HUES48 (cell line): ENCODE measurements around the gene CACNG5.

Experiments
- H3K27ac ChIP-seq: one replicate; pipeline ENCODE4 v1.7.0; 2013; ENCODE audit warnings: low read depth, low read length, inconsistent platforms
- H3K27me3 ChIP-seq: 2 replicates; pipeline ENCODE4 v1.6.1; 2013; ENCODE audit warnings: mild to moderate bottlenecking, low read length; ENCODE audit not compliant: control insufficient read depth, insufficient read depth
- H3K36me3 ChIP-seq: 2 replicates; pipeline ENCODE4 v1.6.1; 2013; ENCODE audit warnings: low read length; ENCODE audit not compliant: control insufficient read depth, insufficient read depth
- H3K4me1 ChIP-seq: 2 replicates; pipeline ENCODE4 v1.6.1; 2013; ENCODE audit warnings: mild to moderate bottlenecking, low read length; ENCODE audit not compliant: control insufficient read depth, insufficient read depth
- H3K4me3 ChIP-seq: 2 replicates; pipeline ENCODE4 v1.5.1; 2013; ENCODE audit warnings: mild to moderate bottlenecking, low read depth, low read length
- H3K9ac ChIP-seq: 2 replicates; pipeline ENCODE4 v1.6.1; 2013; ENCODE audit warnings: mild to moderate bottlenecking, low read depth, low read length, moderate library complexity
- H3K9me3 ChIP-seq: 2 replicates; pipeline ENCODE4 v1.6.1; 2013; ENCODE audit warnings: low read length; ENCODE audit not compliant: control insufficient read depth, insufficient read depth

The CACNG5 gene

DNA sequence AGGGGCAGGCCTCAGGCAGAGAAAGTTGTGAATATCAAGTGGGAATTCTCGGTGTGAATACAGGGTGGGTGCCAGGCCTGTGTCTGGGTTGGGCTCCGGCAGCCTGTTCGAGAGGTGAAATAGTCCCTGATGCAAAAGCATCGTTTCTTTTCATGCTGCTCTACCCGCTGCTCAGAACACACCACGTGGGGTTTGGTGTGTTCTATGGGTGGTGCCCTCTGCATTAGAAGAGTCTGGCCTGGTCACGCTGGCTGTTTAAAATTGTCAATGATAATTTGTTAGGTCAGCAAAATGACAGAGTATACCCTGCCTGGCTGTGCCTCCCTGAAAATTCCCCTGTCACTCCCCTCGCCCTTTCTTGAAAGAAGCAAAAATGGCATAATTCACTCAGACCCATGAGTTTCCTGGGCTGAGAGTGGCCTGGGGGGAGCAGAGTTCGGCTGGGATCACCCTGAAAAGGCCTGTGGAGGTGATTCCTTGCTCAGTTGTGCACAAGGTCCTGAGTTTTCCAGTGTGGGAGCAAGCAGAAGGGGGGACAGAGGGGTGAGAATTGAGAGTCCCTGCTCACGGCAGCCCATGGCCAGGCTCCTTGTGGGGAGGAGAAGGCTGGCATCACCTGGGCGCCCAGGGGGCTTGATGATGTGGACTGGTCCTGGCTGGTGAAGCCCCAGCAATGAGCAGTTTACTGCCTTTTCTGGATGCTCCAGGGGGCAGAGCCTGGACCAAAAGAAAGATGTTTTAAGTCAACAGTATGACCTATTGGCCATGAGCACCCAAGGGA is 3.2 kb downstream of the CACNG5 start:
- H3K4me1 ChIP-seq: no peaks in the 10 kb centered on the region
- H3K27me3 ChIP-seq: peaks cover 32% of the 10 kb centered on the region
- H3K27ac ChIP-seq: no peak overlapping the region
- H3K36me3 ChIP-seq: no peaks in the 10 kb centered on the region
- no peak overlapping the region for H3K4me3 ChIP-seq
- H3K9ac ChIP-seq: no peak overlapping the region
- no peaks in the 10 kb centered on the region for H3K9me3 ChIP-seq

DNA sequence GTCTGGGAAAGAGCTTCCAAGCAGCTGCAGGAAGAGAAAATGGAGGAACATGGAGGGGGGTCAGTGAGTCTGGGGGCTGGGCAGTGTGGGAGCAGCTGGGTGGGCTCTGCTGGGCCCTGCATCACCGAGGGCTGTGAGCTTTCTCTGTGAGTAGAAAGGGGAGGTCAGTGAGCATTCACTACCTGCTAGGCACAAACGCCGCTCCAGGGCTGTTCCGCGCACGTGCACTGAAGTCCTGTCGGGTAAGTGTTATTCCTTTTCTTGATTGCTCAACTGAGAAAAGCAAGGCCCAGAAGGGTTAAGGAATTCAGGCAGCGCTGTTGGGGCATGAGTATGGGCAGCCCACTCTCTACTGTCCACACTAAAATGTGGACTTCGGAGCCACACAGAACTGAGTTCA is 4.7 kb downstream of the CACNG5 start:
- peaks cover 17% of the 10 kb centered on the region for H3K27me3 ChIP-seq
- no peak overlapping the region for H3K27ac ChIP-seq
- no peak overlapping the region for H3K4me3 ChIP-seq
- no peak overlapping the region for H3K9ac ChIP-seq
- H3K4me1 ChIP-seq: no peaks in the 10 kb centered on the region
- no peaks in the 10 kb centered on the region for H3K9me3 ChIP-seq
- no peaks in the 10 kb centered on the region for H3K36me3 ChIP-seq

DNA sequence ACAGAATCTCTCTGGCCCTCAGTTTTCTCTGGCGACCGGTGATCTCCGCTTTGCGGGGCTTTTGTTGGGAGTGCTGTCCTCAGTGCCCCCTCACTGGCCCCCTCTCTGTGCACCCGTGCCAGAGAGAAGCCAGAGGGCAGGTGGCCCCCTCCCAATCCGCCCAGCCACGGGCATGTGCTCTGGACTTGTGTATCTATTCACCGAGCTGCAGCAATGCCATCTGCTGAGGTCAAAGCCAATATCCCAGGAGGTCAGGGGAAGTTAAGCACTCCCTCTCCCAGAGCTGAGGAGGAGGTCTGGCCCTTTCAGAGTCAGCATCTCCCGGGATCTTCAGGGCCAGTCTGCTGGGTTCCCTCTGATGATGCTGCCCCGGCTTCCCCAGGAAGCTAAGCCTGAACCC is 5.1 kb downstream of the CACNG5 start:
- no peak overlapping the region for H3K9ac ChIP-seq
- no peak overlapping the region for H3K4me3 ChIP-seq
- no peaks in the 10 kb centered on the region for H3K36me3 ChIP-seq
- no peaks in the 10 kb centered on the region for H3K4me1 ChIP-seq
- peaks cover 15% of the 10 kb centered on the region for H3K27me3 ChIP-seq
- no peak overlapping the region for H3K27ac ChIP-seq
- no peaks in the 10 kb centered on the region for H3K9me3 ChIP-seq

DNA sequence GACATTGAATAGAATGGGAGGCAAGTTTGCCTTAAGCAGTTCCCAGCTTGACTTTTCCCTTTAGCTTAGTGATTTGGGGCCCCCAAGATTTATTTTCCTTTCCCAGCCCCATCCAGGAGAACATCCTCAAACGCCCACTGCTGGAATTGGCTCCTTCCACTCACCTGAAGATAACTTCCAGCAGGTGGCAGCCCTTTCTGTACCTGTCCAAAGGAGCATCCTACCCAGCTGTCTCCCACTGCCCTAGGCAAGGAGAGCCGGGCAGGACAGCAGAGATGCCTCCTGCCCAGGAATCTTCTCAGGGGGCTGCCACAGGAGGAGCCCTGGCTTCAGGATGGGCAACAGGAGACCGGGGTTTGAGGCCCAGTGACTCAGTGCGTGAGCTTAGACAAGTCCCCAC is 6.4 kb downstream of the CACNG5 start:
- 0 out of 2 replicates have a peak, but pooled peaks cover 7% of the 10 kb centered on the region for H3K27me3 ChIP-seq
- H3K9me3 ChIP-seq: peaks cover 4% of the 10 kb centered on the region; the same call in 1 of the 2 replicates
- no peak overlapping the region for H3K4me3 ChIP-seq
- no peaks in the 10 kb centered on the region for H3K4me1 ChIP-seq
- no peaks in the 10 kb centered on the region for H3K36me3 ChIP-seq
- no peak overlapping the region for H3K9ac ChIP-seq
- H3K27ac ChIP-seq: no peak overlapping the region

DNA sequence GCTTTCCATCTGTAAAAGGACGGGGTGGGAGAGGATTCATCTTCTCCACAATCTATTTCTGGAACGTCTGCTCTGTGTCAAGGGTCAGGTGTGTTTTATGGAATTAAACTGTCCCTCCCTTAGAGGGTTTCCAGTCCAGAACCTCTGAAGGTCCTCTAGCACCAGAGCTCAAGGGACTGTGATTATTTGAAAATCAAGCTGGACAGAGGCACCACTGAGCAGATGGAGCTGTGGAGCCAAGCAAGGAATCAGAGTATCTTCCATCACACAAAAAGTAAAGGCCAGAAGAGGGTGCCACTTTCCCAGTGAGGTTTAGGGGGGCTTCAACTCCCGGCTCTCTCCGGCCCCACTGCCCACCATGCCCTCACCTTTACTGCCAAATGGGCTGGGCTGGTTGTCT is 6.8 kb downstream of the CACNG5 start:
- Histone ChIP-seq H3K9me3 (peaks cover 6% of the 10 kb centered on the region; the same call in 1 of the 2 replicates), H3K27me3 (0 out of 2 replicates have a peak, but pooled peaks cover 3% of the 10 kb centered on the region), H3K36me3 (no peaks in the 10 kb centered on the region), H3K27ac (no peak overlapping the region), H3K4me1 (no peaks in the 10 kb centered on the region), H3K9ac (no peak overlapping the region), H3K4me3 (no peak overlapping the region)

DNA sequence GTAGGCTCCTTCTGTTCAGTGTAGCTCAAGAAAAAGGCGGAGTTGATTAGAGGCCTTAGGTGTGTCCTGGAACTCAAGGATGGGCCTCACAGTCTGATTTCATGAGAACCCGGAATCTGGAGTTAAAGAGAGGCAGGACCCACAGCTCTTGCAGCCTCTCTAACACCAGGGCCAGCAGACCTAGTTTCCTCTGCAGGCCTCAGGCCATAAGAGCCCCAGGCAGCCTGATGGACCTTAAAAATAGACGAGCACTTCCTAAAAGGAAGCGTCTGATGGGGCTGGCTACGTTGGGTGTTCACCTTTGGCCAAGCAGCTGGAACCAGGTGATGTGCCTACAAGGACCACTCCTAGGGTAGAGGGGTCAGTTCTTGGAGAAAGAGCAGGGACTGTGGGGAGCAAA is 7.6 kb downstream of the CACNG5 start:
- peaks cover 8% of the 10 kb centered on the region; the same call in 1 of the 2 replicates for H3K9me3 ChIP-seq
- no peaks in the 10 kb centered on the region for H3K27me3 ChIP-seq
- H3K4me1 ChIP-seq: no peaks in the 10 kb centered on the region
- no peak overlapping the region for H3K4me3 ChIP-seq
- no peak overlapping the region for H3K9ac ChIP-seq
- H3K36me3 ChIP-seq: no peaks in the 10 kb centered on the region
- no peak overlapping the region for H3K27ac ChIP-seq

DNA sequence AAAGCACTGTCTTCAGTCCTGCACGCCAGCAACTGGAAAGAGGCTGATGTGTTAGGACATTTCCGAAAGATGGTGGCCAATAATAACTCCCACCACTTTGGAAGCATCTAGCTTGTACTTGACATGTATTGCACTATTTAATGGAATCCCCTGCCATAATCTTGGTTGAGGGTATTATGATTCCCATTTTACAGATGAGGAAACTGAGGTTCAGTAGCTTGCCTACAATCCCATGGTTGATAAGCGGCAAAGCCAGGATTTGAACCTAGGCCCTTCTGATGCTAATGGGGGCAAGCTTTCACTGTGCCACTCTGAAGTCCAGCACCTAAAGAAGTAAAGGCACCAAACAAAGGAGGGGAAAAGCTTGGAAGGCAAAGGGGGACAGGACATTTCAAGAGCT is 8.0 kb downstream of the CACNG5 start:
- Histone ChIP-seq H3K36me3 (no peaks in the 10 kb centered on the region), H3K9ac (no peak overlapping the region), H3K4me3 (no peak overlapping the region), H3K27ac (no peak overlapping the region), H3K27me3 (no peaks in the 10 kb centered on the region), H3K4me1 (no peaks in the 10 kb centered on the region), H3K9me3 (peaks cover 8% of the 10 kb centered on the region; the same call in 1 of the 2 replicates)

DNA sequence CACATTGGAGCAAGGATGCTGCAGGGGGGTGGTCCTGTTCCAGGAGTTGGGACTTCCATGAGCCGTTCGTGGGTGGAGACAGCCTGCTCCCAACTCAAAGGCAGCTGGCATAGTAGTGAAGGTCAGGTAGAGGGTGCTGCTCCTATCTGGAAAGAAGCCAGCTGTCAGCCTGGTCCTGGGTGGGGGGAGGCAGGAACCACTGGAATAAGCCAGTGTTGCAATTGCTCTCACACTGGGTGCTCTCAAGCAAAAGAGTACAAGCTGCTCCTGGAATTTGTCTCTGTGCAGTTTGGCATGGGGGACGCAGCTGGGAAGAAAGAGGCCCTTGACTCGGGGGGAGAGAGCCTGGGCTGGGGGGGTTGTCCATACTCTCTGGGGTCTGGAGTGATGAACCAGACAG is 8.7 kb downstream of the CACNG5 start:
- Histone ChIP-seq H3K4me3 (no peak overlapping the region), H3K27ac (no peak overlapping the region), H3K36me3 (no peaks in the 10 kb centered on the region), H3K4me1 (no peaks in the 10 kb centered on the region), H3K9ac (no peak overlapping the region), H3K9me3 (peaks cover 8% of the 10 kb centered on the region; the same call in 1 of the 2 replicates), H3K27me3 (no peaks in the 10 kb centered on the region)

DNA sequence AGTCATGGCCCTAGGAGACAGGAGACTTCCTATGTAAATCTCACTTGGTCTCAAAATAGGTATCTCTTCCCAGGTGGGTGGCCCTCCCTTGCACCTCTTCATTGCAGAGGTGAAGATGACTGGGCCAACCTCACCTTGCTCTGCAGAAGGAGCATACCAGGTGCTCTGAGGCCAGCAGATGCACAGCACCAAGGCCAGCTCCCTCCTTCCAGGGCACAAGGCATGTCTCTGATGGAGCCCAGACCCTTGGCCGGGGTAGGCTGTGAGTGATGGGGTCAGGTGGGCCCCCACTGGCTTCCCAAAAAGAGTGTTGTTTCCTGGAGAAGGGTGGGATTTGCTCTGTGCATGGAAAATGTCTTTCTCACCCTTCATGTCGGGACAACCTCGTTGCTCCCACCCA is 12.8 kb downstream of the CACNG5 start:
- Histone ChIP-seq H3K9me3 (peaks cover 8% of the 10 kb centered on the region; the same call in 1 of the 2 replicates), H3K4me1 (no peaks in the 10 kb centered on the region), H3K4me3 (no peak overlapping the region), H3K36me3 (no peaks in the 10 kb centered on the region), H3K27ac (no peak overlapping the region), H3K9ac (no peak overlapping the region), H3K27me3 (no peaks in the 10 kb centered on the region)

DNA sequence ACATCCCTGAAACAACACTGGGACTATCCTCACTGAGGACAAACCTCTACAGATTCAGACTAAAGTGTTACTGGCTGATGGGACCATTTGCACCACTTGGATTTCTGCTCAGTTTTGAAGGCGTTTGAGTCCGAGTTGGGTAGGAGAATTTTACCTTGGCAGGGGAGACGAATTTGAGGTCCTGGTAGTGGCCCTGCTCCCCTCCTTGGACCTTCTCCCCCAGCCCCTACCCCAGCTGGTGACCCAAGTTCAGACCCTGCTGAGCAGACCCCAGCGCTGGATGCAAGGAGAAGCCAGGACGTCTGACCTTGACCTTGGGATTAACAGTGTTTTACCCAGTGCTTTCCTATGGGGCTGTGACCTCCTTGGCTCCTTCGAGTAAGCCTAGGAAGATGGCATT is 13.6 kb downstream of the CACNG5 start:
- no peak overlapping the region for H3K4me3 ChIP-seq

DNA sequence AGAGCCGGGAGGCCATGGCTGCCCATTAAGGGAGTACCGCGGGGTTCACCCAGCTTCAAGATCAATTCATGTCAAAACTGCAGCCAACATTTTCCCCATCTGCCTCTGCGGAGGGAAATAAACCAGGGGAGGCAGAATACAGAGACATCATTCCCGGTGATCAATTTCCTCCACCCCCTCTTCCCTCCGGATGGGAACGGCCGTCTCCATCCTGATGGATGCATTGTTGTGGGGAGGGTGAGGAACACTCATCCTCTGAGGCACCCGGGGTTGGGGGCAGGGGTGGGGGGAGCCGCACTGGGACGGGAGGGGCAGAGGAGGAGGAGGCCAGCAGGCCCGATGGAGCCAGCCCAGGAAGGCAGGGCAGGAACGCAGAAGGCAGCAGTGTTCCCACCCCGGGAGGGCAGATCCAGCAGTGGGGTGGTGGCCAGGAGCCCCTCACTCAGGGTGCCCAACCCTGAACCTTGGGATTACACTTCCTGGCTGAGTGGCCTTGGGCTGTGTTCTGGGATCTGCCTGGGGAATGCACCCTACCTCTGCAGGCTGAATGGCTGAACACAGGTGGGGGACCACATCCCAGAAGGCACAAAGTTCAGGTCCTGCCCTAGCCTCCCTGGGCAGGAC is 14.2 kb downstream of the CACNG5 start:
- Histone ChIP-seq H3K9me3 (peaks cover 8% of the 10 kb centered on the region; the same call in 1 of the 2 replicates), H3K27me3 (no peaks in the 10 kb centered on the region), H3K36me3 (no peaks in the 10 kb centered on the region), H3K4me3 (no peak overlapping the region), H3K27ac (no peak overlapping the region), H3K9ac (no peak overlapping the region), H3K4me1 (no peaks in the 10 kb centered on the region)

More for the DNA sequence above, 13.6 kb downstream of the CACNG5 start:
- Histone ChIP-seq H3K27me3 (no peaks in the 10 kb centered on the region), H3K27ac (no peak overlapping the region), H3K36me3 (no peaks in the 10 kb centered on the region), H3K9ac (no peak overlapping the region), H3K4me1 (no peaks in the 10 kb centered on the region), H3K9me3 (peaks cover 8% of the 10 kb centered on the region; the same call in 1 of the 2 replicates)
